SK-N-MC (cell line): ENCODE results near the gene SLC1A3.
"Not testable (repeated sequence)": the region's sequence is repeated elsewhere in the genome, so short reads cannot be mapped to it uniquely, and the experiment has no call there.

Source experiments
- DNase-seq: peaks from one replicate; pipeline ENCODE4 v3.0.0-alpha.2; 2011; ENCODE audit warnings: low read depth, low spot score
- H3K27ac ChIP-seq: fragments of 200-600 bp; sonication (generic); 2 replicates; pipeline ENCODE4 v1.5.1; 2016; ENCODE audit warnings: mixed run types
- H3K36me3 ChIP-seq: fragments of 200-600 bp; sonication (generic); 2 replicates; pipeline ENCODE4 v1.6.1; 2017; ENCODE audit warnings: antibody characterized with exemption, low read length, mixed read lengths; ENCODE audit not compliant: insufficient read depth
- H3K4me3 ChIP-seq: fragments of 200-600 bp; sonication (generic); 2 replicates; pipeline ENCODE4 v1.5.1; 2016
- H3K9ac ChIP-seq: fragments of 200-600 bp; sonication (generic); 2 replicates; pipeline ENCODE4 v1.8.0; 2017; ENCODE audit warnings: mixed run types, mixed read lengths; ENCODE audit not compliant: insufficient read length
- H3K9me3 ChIP-seq: fragments of 200-600 bp; sonication (generic); 2 replicates; pipeline ENCODE4 v1.6.1; 2017; ENCODE audit warnings: low read depth, mild to moderate bottlenecking, antibody characterized with exemption, low read length, moderate library complexity, mixed read lengths
- EZH2 ChIP-seq: fragments of 200-600 bp; sonication (generic); IDR thresholded peaks from one replicate; pipeline ENCODE4 v1.6.1; 2017; ENCODE audit warnings: antibody characterized with exemption
- FOXP2 ChIP-seq: optimal IDR thresholded peaks from 2 replicates; pipeline ENCODE3; 2011; ENCODE audit warnings: mild to moderate bottlenecking, moderate library complexity; ENCODE audit not compliant: insufficient read depth; ENCODE audit errors: extremely low read length, control extremely low read depth
- POLR2AphosphoS5 ChIP-seq: IDR thresholded peaks from 2 replicates; pipeline ENCODE4 v1.6.1; 2012; ENCODE audit warnings: mild to moderate bottlenecking, low read depth, low read length, borderline replicate concordance

Gene SLC1A3

DNA sequence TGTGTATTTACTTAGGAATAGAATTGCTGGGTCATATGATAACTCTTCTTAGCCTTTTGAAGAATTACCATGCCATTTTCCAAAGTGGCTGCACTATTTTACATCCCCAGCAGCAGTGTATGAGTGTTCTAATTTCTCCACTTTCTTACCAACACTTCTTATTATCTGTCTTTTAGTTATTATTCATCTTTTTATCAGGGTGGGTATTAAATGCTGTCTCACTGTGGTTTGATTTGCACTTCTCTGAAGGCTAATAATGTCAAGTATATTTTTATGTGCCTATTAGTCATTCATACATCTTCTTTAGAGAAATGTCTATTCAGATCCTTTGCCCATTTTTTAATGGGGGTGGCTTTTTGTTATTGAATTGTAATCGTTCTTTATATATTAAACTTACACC lies 36.8 kb downstream of the SLC1A3 start:
- Histone ChIP-seq H3K4me3 (no peak overlapping the region), H3K9me3 (no peaks in the 10 kb centered on the region), H3K9ac (no peak overlapping the region), H3K27ac (no peak overlapping the region), H3K36me3 (peaks cover 7% of the 10 kb centered on the region)
- TF ChIP-seq FOXP2: no peak
- no peak for TF ChIP-seq EZH2
- no peak for TF ChIP-seq POLR2AphosphoS5
- no peak for DNase-seq

DNA sequence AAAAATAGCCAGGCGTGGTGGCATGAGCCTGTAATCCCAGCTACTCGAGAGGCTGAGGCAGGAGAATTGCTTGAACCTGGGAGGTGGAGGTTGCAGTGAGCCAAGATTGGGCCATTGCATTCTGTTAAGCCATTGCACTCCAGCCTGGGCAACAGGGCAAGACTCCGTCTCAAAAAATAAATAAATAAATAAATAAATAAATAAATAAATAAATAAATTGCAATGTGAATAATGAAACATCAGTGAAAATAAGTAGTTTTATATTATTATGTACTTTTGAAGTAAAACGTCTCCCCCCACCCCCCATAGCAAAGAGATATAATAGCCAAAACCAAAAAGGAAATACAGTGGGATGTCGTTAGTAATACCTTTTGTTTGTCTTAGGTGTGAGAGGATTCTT lies 37.4 kb downstream of the SLC1A3 start:
- H3K27ac ChIP-seq, H3K9ac ChIP-seq, DNase-seq, H3K9me3 ChIP-seq, H3K36me3 ChIP-seq, H3K4me3 ChIP-seq: not testable (repeated sequence)

DNA sequence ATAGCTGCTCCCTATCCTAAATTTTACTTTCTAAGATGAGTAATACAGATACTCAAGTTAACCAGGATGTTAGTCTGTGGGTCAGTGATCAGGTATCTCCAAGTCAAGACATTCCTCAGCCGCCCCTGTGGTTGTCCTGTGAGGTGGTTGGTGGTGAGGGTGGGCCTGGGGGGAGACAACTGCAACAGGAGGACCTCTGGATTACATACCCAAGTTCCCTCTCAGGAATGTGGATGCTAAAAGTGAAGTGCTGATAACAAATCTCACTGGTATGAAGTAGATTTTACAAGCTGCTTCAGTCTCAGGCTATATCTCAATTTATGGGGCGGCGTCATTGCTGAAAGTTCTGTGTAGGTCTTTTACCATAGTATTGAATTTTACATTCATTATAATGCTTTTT lies 38.3 kb downstream of the SLC1A3 start:
- H3K9ac ChIP-seq: no peak overlapping the region
- no peak overlapping the region for H3K4me3 ChIP-seq
- no peak for DNase-seq
- H3K9me3 ChIP-seq: no peaks in the 10 kb centered on the region
- TF ChIP-seq POLR2AphosphoS5 (no peak), FOXP2 (no peak), EZH2 (no peak)
- peaks cover 7% of the 10 kb centered on the region for H3K36me3 ChIP-seq
- H3K27ac ChIP-seq: no peak overlapping the region

DNA sequence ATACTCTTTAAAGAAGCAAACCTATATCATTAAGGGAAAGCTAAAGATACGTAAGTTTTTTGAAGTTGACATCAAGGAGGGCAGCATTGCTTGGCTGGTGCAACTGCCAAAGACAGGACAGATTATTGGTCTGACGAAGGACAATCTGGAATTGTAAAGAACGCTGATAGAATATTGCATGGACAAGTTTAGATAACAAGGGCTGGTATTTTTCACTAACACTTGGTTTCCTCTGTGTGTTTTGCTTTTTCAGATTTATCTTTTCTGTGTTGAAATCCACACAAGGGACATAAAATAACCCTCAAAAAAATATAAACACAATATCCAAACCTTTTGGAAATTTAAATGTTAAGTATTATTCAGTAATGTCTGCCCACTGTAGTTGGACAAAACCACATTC lies 39.7 kb downstream of the SLC1A3 start:
- no peak overlapping the region for H3K27ac ChIP-seq

DNA sequence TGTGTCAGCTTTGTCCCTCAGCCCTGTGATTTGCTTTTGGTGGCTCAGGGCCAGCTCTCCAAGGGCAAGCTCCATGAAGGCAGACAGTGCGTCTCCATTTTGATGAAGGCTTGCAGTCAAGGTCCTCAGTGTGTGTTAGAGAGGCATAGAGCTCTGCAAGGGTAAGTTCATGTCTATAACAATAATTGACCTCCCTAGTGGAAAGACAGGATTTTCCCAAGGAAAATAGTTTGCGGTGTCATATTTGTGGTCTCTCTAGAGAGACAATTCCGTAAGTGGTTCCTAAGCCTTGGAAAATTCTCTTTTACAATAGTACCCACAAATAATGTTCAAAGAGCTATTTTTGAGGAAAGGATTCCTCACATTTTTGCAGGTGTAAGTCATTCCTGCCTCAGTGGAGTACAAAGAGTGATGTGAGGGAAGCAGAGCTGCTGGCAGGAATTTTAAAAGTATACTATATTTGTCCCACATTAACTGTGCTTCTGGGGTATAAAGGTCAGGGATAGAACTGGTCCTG lies 40.2 kb downstream of the SLC1A3 start:
- Histone ChIP-seq H3K9ac (no peak overlapping the region), H3K27ac (no peak overlapping the region), H3K4me3 (no peak overlapping the region), H3K9me3 (no peaks in the 10 kb centered on the region), H3K36me3 (peaks cover 7% of the 10 kb centered on the region)
- TF ChIP-seq POLR2AphosphoS5 (no peak), EZH2 (no peak), FOXP2 (no peak)
- no peak for DNase-seq

More for the DNA sequence above, 39.7 kb downstream of the SLC1A3 start:
- peaks cover 7% of the 10 kb centered on the region for H3K36me3 ChIP-seq
- H3K9ac ChIP-seq: no peak overlapping the region
- no peak overlapping the region for H3K4me3 ChIP-seq
- no peaks in the 10 kb centered on the region for H3K9me3 ChIP-seq
- TF ChIP-seq POLR2AphosphoS5 (no peak), EZH2 (no peak), FOXP2 (no peak)
- no peak for DNase-seq

DNA sequence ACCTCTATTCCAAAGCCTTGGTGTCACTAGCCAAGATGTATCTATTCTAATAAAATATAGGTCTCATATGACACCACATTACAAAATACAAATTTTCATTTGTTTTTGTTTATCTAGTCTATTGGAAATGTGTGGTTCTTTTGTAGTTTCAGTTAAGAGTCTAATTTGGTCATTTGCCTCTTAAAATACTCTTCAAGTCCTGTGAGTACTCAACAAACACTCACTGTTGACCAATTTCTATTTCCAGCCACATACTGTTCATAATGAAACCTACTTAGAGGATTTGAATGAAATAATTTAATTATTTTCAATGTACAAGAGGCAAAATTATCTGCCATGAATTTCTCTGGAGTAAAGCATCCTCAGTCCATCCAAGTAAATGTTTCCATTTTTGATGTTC lies 40.6 kb downstream of the SLC1A3 start:
- H3K4me3 ChIP-seq: no peak overlapping the region
- no peak overlapping the region for H3K27ac ChIP-seq
- DNase-seq: no peak
- no peak for TF ChIP-seq FOXP2
- no peak for TF ChIP-seq POLR2AphosphoS5
- no peak for TF ChIP-seq EZH2
- no peaks in the 10 kb centered on the region for H3K9me3 ChIP-seq
- no peak overlapping the region for H3K9ac ChIP-seq
- peaks cover 7% of the 10 kb centered on the region for H3K36me3 ChIP-seq

DNA sequence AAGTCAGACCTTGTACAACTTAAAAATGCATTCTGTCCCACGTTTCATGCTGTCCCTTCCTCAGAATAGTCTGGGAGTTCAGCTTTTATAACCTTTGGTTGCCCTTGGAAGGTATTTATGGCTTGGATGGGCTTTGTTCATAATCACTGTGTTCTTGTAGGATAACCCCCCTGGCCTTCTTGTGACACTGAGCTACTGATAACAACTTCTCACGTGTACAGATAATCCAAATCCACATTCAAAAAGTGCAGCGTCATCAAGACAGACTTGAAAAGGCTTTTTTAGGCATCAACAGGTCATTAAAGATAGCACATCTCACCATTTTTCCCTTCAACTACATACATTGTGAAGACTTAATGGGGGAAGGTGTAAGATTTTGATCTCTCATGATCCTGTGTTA lies 42.0 kb downstream of the SLC1A3 start:
- Histone ChIP-seq H3K27ac (no peak overlapping the region), H3K9ac (no peak overlapping the region), H3K4me3 (no peak overlapping the region), H3K9me3 (no peaks in the 10 kb centered on the region), H3K36me3 (peaks cover 3% of the 10 kb centered on the region; the same call in 1 of the 2 replicates)
- DNase-seq: no peak
- TF ChIP-seq EZH2: no peak
- no peak for TF ChIP-seq FOXP2
- no peak for TF ChIP-seq POLR2AphosphoS5

DNA sequence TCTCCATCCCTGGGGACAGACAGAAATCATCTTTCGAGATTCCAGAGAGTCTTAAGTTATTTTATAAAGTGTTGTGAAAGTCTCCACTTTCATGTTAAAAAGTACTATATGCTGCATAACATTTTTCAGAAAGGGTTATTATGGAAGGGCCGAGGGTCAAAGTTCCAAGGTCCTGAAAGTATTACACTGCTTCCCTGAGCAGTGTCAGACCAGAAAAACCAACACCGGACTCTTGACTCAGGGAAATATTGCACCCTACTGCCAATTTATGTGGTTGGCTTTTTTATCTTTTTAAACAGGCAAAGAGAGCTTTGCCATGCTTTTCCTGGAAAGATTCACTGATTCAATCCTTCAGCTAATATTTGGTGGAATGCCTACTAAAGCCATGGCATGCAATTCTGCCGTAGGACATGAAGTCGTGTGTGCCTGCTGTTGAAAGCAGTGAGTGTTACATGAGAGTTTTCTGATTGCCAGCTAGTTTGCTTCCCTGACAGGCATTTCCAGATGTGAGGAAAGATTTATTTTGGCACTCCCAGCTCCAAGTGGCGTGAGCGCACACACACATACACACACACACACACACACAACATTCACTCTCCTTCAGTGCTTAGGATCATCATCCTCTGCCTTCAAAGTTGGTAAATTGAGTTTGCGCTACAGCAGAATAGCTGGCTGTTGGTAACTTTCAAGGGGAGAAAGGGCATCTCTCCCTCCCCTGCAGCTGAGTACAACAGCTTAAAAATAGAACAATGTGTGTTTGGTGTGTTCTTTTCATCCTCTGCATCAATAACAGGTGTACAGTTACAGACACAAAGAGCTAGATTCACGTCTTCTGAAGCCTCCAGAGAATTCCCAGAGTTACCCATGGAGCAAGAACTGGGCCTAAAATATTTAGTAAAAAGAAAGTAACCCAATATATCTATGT lies 45.6 kb downstream of the SLC1A3 start:
- Histone ChIP-seq H3K9ac (no peak overlapping the region), H3K36me3 (peaks cover 3% of the 10 kb centered on the region; the same call in 1 of the 2 replicates), H3K9me3 (no peaks in the 10 kb centered on the region), H3K27ac (no peak overlapping the region), H3K4me3 (no peak overlapping the region)
- TF ChIP-seq FOXP2 (no peak), EZH2 (no peak), POLR2AphosphoS5 (no peak)
- no peak for DNase-seq
